GM12878 (cell line): ENCODE data around the gene FBXW12. TPM values are rescaled to one million over a fixed set of nuclear protein-coding genes. Genes with fewer than 3 reads are reported as not detected.

Experiments used
- ATAC-seq: fragments of 200-7000 bp; cut with Tn5 transposase; 3 replicates; pipeline ENCODE4 v1.9.1; 2020; ENCODE audit warnings: mild to moderate bottlenecking, moderate library complexity
- BruUV-seq: library from RNA; stranded (reverse); fragments of 400-500 nt; replicated peaks from 2 replicates; lab custom pipeline; 2021; lab: Mats Ljungman, UMichigan
- CTCF ChIA-PET: fragments of 300-600 bp; sonication (Branson Sonifier 250); formaldehyde crosslinking; extraction: SDS; loops from one replicate; lab custom pipeline; 2021; ENCODE audit warnings: inconsistent platforms; lab: Yijun Ruan, JAX
- POLR2A ChIA-PET: fragments of 350-600 bp; formaldehyde crosslinking; extraction: SDS; loops from one replicate; lab custom pipeline; 2021; ENCODE audit warnings: inconsistent platforms; lab: Charles Lee
- RAD21 ChIA-PET: fragments of 300-600 bp; sonication (Branson Sonifier 250); formaldehyde crosslinking; loops from one replicate; lab custom pipeline; 2023; ENCODE audit warnings: antibody characterized with exemption; ENCODE audit not compliant: unreplicated experiment; lab: Charles Lee
- SMC1A ChIA-PET: fragments of 300-600 bp; sonication (Branson Sonifier 250); formaldehyde crosslinking; loops from one replicate; lab custom pipeline; 2023; ENCODE audit not compliant: unreplicated experiment, uncharacterized antibody; lab: Charles Lee
- DNase-seq: peaks from one replicate; pipeline ENCODE4 v3.0.0-alpha.2; 2011; ENCODE audit warnings: low read depth, low spot score
- FAIRE-seq: peaks from 3 replicates; lab custom pipeline; 2011; peaks lifted over from hg19 to GRCh38; lab: Jason Lieb, UNC
- H2AFZ ChIP-seq: 2 replicates; pipeline ENCODE4 v1.6.0; 2011; ENCODE audit warnings: low read depth, low read length, control low read depth; ENCODE audit not compliant: control insufficient read depth
- H3K27ac ChIP-seq: 2 replicates; pipeline ENCODE4 v1.5.1; 2011; ENCODE audit warnings: control low read depth; ENCODE audit not compliant: control insufficient read depth, insufficient read depth
- H3K27me3 ChIP-seq, 2 experiments: replicated peaks in 1 of 2; 2 replicates each; pipeline versions ENCODE4 v1.6.0 to v1.6.1; 2011; ENCODE audit warnings: low read length in 1 of 2; ENCODE audit not compliant: control insufficient read depth in 2 of 2, insufficient read depth in 2 of 2
- H3K36me3 ChIP-seq, 2 experiments: 2 replicates each; pipeline ENCODE4 v1.5.1; 2011; ENCODE audit warnings: low read length in 1 of 2; ENCODE audit not compliant: control insufficient read depth in 2 of 2, insufficient read depth in 2 of 2
- H3K4me1 ChIP-seq: 2 replicates; pipeline ENCODE4 v1.6.1; 2011; ENCODE audit warnings: mild to moderate bottlenecking, low read length, moderate library complexity, mixed read lengths; ENCODE audit not compliant: control insufficient read depth, insufficient read depth
- H3K4me2 ChIP-seq: 2 replicates; pipeline ENCODE4 v1.6.0; 2011; ENCODE audit warnings: control low read depth; ENCODE audit not compliant: control insufficient read depth, insufficient read depth
- H3K4me3 ChIP-seq: fragments of 200-600 bp; sonication (generic); 2 replicates; pipeline ENCODE4 v1.5.1; 2016
- H3K79me2 ChIP-seq: 2 replicates; pipeline ENCODE4 v1.6.0; 2011; ENCODE audit warnings: low read length; ENCODE audit not compliant: control insufficient read depth, insufficient read depth
- H3K9ac ChIP-seq: 2 replicates; pipeline ENCODE4 v1.8.0; 2011; ENCODE audit warnings: low read length, control low read depth, mixed read lengths; ENCODE audit not compliant: control insufficient read depth, insufficient read depth
- H3K9me3 ChIP-seq: replicated peaks from 3 replicates; pipeline ENCODE4 v1.5.1; 2011; ENCODE audit warnings: mild to moderate bottlenecking, low read length; ENCODE audit not compliant: control insufficient read depth, insufficient read depth
- H4K20me1 ChIP-seq: 2 replicates; pipeline ENCODE4 v1.6.0; 2011; ENCODE audit not compliant: control insufficient read depth, insufficient read depth
- BHLHE40 ChIP-seq, 2 experiments: fragments of 450-650 bp in 1 of 2; IDR thresholded peaks; 2 replicates each; pipeline ENCODE4 v1.6.1; 2011 to 2017; ENCODE audit warnings: low read depth in 2 of 2, borderline replicate concordance in 1 of 2, improper control_type of control experiment in 1 of 2, low read length in 1 of 2, mild to moderate bottlenecking in 1 of 2
- CBFB ChIP-seq: IDR thresholded peaks from 2 replicates; pipeline ENCODE4 v1.6.1; 2016; ENCODE audit warnings: antibody characterized with exemption, low read depth
- CBX3 ChIP-seq: fragments of 200-600 bp; sonication (generic); IDR thresholded peaks from 2 replicates; pipeline ENCODE4 v1.6.1; 2016; ENCODE audit warnings: low read depth, borderline replicate concordance
- E4F1 ChIP-seq: fragments of 450-650 bp; IDR thresholded peaks from 2 replicates; pipeline ENCODE4 v1.6.1; 2018; ENCODE audit warnings: borderline replicate concordance, mild to moderate bottlenecking; ENCODE audit not compliant: partially characterized antibody
- EZH2 ChIP-seq: IDR thresholded peaks from 2 replicates; pipeline ENCODE4 v1.6.1; 2012; ENCODE audit warnings: low read depth, mild to moderate bottlenecking, control low read depth, inconsistent platforms, low read length, borderline replicate concordance; ENCODE audit not compliant: control insufficient read depth
- GABPA ChIP-seq: IDR thresholded peaks from 2 replicates; pipeline ENCODE4 v1.6.1; 2014; ENCODE audit warnings: antibody characterized with exemption, low read depth, mild to moderate bottlenecking, inconsistent platforms
- GATAD2B ChIP-seq: fragments of 450-650 bp; conservative IDR thresholded peaks from 2 replicates; pipeline ENCODE4 v1.6.1; 2017; ENCODE audit warnings: low read depth, mild to moderate bottlenecking, moderate library complexity
- JUND ChIP-seq: IDR thresholded peaks from 2 replicates; pipeline ENCODE4 v1.6.1; 2012; ENCODE audit warnings: low read depth, mild to moderate bottlenecking, low read length, improper control_type of control experiment, moderate library complexity
- KDM1A ChIP-seq: fragments of 200-600 bp; sonication (generic); IDR thresholded peaks from 2 replicates; pipeline ENCODE4 v1.6.1; 2016; ENCODE audit warnings: borderline replicate concordance
- NR2C2 ChIP-seq: IDR thresholded peaks from 2 replicates; pipeline ENCODE4 v1.6.1; 2011; ENCODE audit warnings: borderline replicate concordance, low read depth; ENCODE audit not compliant: control insufficient read depth, insufficient read length
- NR2F1 ChIP-seq: fragments of 450-650 bp; conservative IDR thresholded peaks from 2 replicates; pipeline ENCODE4 v1.6.1; 2017; ENCODE audit warnings: mild to moderate bottlenecking
- NRF1 ChIP-seq: conservative IDR thresholded peaks from 2 replicates; pipeline ENCODE4 v1.6.1; 2011; ENCODE audit warnings: mild to moderate bottlenecking, low read depth, low read length, improper control_type of control experiment
- SP1 ChIP-seq: IDR thresholded peaks from one replicate; pipeline ENCODE4 v1.6.1; 2011; ENCODE audit warnings: low read depth, low read length
- SREBF2 ChIP-seq: IDR thresholded peaks from 2 replicates; pipeline ENCODE4 v1.6.1; 2012; ENCODE audit warnings: mild to moderate bottlenecking, low read length
- STAT1 ChIP-seq: fragments of 450-650 bp; conservative IDR thresholded peaks from 2 replicates; pipeline ENCODE4 v1.6.1; 2014; ENCODE audit warnings: antibody characterized with exemption, mild to moderate bottlenecking
- STAT3 ChIP-seq: IDR thresholded peaks from 2 replicates; pipeline ENCODE4 v1.6.1; 2011; ENCODE audit warnings: low read depth, low read length, improper control_type of control experiment
- TCF7 ChIP-seq: IDR thresholded peaks from 2 replicates; pipeline ENCODE4 v1.6.1; 2014; ENCODE audit warnings: antibody characterized with exemption, borderline replicate concordance
- ZNF274 ChIP-seq: IDR thresholded peaks from one replicate; pipeline ENCODE4 v1.8.0; 2011; ENCODE audit not compliant: insufficient read length, insufficient read depth
- WGBS: methylation state at CpG from one replicate; pipeline ENCODE4 v1.1.6; 2016; ENCODE audit warnings: low lambda C conversion rate; ENCODE audit not compliant: insufficient replicate concordance, insufficient coverage; ENCODE audit errors: missing lambda C conversion rate; 5-methylcytosine and 5-hydroxymethylcytosine counted together
- in situ Hi-C: fragments of 300-500 bp; cut with MboI; formaldehyde crosslinking; loops from 9 replicates; pipeline ENCODE4 v1.14.3; 2018; ENCODE audit warnings: mixed read lengths
- intact Hi-C: fragments of 100-400 bp; cut with micrococcal nuclease; formaldehyde crosslinking; loops from one replicate; pipeline ENCODE4 v1.14.2; 2022; ENCODE audit not compliant: unreplicated experiment
- polyA plus RNA-seq, 11 experiments: library from polyadenylated mRNA; depleted of rRNA in 4 of 11; unstranded in 6 of 11; stranded (reverse) in 5 of 11; fragments of >200 nt; fragmentation: Nextera tagmentation in 4 of 11; fragmentation: Illumina TruSeq in 1 of 11; extraction: Ambion mirVana in 4 of 11; extraction: Trizol in 1 of 11; gene quantifications; 1 replicate in 1 of 11; 2 replicates in 10 of 11; pipeline versions ENCODE4 v1.2.1 to v1.2.3, GENCODE V29; 2011 to 2016; ENCODE audit warnings: inconsistent platforms in 2 of 11, missing spikeins in 2 of 11, low read depth in 1 of 11
- total RNA-seq, 4 experiments: library from RNA; depleted of rRNA in 3 of 4; stranded (reverse); fragments of >200 nt in 3 of 4; fragmentation: Illumina TruSeq in 1 of 4; extraction: Trizol in 1 of 4; gene quantifications; 2 replicates each; pipeline versions ENCODE4 v1.2.1 to v1.2.3, GENCODE V29; 2013 to 2021
- TF ChIP-seq, protein P1 (sequence below): fragments of 450-650 bp; IDR thresholded peaks from 2 replicates; pipeline ENCODE4 v1.6.1; 2016; ENCODE audit warnings: mild to moderate bottlenecking

The FBXW12 gene
- total and polyA plus RNA-seq, 10 of the 15 experiments (the other 5 are each of a cell fraction or from before 2014, with no cell fraction given): 0.04 to 0.18 (median 0.12) TPM; not detected in 4

DNA sequence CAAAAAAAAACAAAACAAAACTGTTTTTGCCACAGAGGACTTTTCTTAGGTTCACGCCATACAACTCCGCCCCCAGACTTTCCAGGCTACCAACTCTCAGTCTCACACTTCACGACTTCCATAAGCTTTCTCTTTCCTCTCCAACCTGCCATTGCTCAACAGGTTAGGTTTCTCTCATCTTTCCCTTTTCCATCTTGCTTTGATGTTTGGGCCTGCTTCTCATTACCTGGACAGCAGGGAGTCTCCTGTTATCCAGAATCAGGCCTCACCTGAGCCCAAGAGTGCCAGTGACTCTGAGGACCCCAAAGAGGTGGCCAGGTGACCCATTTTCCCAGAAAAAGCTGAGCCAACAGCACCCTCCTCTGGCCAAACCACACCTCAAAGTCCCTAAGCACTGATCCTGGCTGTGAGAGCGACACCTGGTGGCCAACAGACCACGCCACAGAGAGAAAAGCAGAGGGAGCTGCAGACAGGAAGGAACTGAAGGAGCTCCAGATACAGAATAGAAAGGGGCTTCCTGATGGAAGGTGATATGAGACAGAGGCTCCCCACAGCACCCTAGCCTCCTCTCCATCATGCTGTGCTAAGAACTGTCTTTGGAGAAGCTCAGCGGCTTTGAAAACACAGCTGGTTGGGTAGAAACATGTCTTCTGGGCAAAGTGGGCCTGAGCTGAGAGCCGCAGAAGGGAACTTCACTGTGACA, 63.9 kb downstream of the FBXW12 start (continued):
- TF ChIP-seq GATAD2B: 0 out of 2 replicates have a peak, but pooled peaks have one; percentile 50
- TF ChIP-seq BHLHE40 (IDR thresholded peaks at IDR 0.05; ENCODE audit: borderline replicate concordance in 1 of 2, low read depth in 2 of 2, low read length in 1 of 2): peak in 1 of 2 experiments; percentile 74; a peak in 3 of 4 replicates
- TF ChIP-seq CBFB: no peak

DNA sequence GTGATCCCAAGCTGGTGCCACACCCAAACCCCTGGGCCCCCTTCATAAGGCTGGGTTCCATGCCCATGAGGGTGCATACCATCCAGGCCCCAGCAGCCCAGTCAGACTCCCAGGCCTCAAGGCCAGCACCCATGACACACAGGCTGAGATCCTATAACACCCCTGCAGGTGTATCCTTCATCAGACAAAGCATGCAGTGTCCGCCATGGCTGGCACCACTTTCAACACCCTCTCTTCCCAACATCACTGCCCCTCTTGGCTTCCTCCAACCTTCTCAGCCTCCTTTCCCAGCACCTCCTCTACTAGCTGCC, 64.4 kb downstream of the FBXW12 start:
- H3K9me3 ChIP-seq: no peaks in the 10 kb centered on the region
- H2AFZ ChIP-seq: no peak overlapping the region
- ChIA-PET CTCF (interaction anchor here (0.6 to 12.5 kb wide), 95 partner anchors 10 to 958 kb away, joined by 3 to 757 read pairs (median 6); partner anchors contain the start of genes ATRIP, CAMP, CDC25A and IP6K2), RAD21 (interaction anchor here (0.6 to 4.9 kb wide), 63 partner anchors 9 to 571 kb away, joined by 3 to 259 read pairs (median 4); partner anchors contain the start of genes ATRIP, CDC25A, PFKFB4 and SLC26A6), POLR2A (interaction anchor here (0.6 to 2.4 kb wide), 16 partner anchors 10 to 242 kb away, joined by 3 to 11 read pairs (median 4); partner anchors contain the start of genes ATRIP and PFKFB4), SMC1A (interaction anchor here (0.6 to 11.5 kb wide), 63 partner anchors 9 to 253 kb away, joined by 3 to 287 read pairs (median 6); partner anchors contain the start of genes ATRIP, CDC25A, FBXW12 and PFKFB4)
- intact Hi-C loops (loop anchor here (1.0 kb wide), 3 partner anchors 35 to 204 kb away; no protein-coding TSS in a partner anchor), in situ Hi-C loops (loop anchor here (5.0 kb wide), 3 partner anchors 34 to 204 kb away; no protein-coding TSS in a partner anchor)
- FAIRE-seq: no peak
- H3K36me3 ChIP-seq: peaks cover 2 to 16% of the 10 kb centered on the region in 2 experiments; a peak in 2 of 4 replicates
- no peaks in the 10 kb centered on the region for H4K20me1 ChIP-seq
- H3K4me2 ChIP-seq: no peak overlapping the region
- H3K4me3 ChIP-seq: no peak overlapping the region
- no peak overlapping the region; the same call in 1 of the 2 replicates for H3K27ac ChIP-seq
- no peak for TF ChIP-seq NRF1
- no peak for TF ChIP-seq SREBF2
- TF ChIP-seq GABPA: no peak
- TF ChIP-seq TCF7: no peak
- no peak for TF ChIP-seq ZNF274
- no peak for TF ChIP-seq NR2C2
- no peak for TF ChIP-seq STAT1
- TF ChIP-seq SP1: no peak
- TF ChIP-seq, protein P1, sequence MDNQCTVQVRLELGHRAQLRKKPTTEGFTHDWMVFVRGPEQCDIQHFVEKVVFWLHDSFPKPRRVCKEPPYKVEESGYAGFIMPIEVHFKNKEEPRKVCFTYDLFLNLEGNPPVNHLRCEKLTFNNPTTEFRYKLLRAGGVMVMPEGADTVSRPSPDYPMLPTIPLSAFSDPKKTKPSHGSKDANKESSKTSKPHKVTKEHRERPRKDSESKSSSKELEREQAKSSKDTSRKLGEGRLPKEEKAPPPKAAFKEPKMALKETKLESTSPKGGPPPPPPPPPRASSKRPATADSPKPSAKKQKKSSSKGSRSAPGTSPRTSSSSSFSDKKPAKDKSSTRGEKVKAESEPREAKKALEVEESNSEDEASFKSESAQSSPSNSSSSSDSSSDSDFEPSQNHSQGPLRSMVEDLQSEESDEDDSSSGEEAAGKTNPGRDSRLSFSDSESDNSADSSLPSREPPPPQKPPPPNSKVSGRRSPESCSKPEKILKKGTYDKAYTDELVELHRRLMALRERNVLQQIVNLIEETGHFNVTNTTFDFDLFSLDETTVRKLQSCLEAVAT: no peak
- no peak for TF ChIP-seq EZH2
- TF ChIP-seq JUND: no peak
- no peak for TF ChIP-seq STAT3
- no peak for TF ChIP-seq CBX3
- TF ChIP-seq E4F1: no peak
- no peak for TF ChIP-seq KDM1A
- TF ChIP-seq NR2F1: no peak
- BruUV-seq: no TSS peak
- peaks cover 25% of the 10 kb centered on the region for H3K4me1 ChIP-seq
- no peaks in the 10 kb centered on the region for H3K27me3 ChIP-seq
- no peak for ATAC-seq
- H3K79me2 ChIP-seq: peaks cover 26% of the 10 kb centered on the region
- H3K9ac ChIP-seq: no peak overlapping the region
- DNase-seq: no peak
- 38% methylated on average over 1 of the region's 1 CpG for WGBS
